HG03342 (cell line): ENCODE results near the gene DYRK4.

Experiments
- ATAC-seq: cut with Tn5 transposase; IDR thresholded peaks from one replicate; pipeline ENCODE4 v1.9.1; 2021; ENCODE audit warnings: mild to moderate bottlenecking, moderate library complexity; ENCODE audit not compliant: unreplicated experiment

DYRK4 gene

DNA sequence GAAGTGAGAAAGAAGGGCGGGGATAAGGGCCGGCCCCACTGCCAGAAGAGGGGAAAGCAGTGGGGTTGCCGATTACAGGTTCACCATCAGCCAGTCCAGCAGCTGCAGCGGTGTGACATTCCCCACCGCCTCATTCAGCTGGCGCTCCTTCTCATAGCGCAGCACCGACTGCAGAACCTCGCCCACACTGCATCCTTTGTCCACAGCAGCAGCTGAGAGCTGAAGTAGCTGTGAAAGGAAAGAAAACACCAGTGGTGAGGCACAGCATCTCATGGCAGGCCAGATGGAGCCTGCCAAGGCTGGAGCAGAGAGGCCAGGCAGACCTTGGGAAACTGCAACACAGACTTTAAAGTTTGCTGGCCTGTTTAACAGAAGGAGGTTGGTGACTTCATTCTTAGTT is 53.7 kb downstream of the DYRK4 start:
- no peak for ATAC-seq

DNA sequence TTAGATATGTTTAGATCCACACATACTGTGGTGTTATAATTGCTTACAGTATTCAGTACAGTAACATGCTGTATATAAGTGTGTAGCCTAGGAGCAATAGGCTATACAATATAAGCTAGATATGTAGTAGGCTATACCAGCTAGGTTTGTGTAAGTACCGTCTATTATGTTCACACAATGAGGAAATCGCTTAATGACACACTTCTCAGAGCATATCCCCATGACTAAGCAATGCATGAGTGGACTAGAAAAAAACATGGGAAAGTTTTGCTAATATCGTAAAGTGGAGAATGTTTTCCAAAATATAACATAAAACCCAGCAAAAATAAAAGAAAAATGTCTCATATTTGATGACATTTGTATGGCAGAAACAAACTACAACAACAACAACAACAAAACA is 59.5 kb downstream of the DYRK4 start:
- ATAC-seq = no peak

DNA sequence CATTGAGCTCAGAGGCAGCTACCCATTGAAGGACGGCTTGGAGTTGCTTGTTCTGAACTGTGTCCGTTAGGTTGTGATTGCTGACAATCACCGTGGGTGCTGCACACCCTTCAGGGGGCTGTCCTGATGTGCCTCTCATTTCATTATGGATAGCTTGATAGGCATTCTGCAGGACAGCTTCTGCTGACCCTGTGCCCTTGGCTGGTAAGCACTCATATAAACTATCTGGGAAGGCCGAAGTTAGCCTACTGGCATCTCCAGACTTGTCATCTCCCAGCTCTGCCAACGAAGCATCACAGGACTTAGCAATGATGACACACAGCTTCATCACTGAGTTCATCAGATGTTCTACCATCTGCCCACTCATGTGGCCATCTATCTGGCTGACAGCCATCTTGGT is 64.5 kb downstream of the DYRK4 start:
- ATAC-seq = no peak

DNA sequence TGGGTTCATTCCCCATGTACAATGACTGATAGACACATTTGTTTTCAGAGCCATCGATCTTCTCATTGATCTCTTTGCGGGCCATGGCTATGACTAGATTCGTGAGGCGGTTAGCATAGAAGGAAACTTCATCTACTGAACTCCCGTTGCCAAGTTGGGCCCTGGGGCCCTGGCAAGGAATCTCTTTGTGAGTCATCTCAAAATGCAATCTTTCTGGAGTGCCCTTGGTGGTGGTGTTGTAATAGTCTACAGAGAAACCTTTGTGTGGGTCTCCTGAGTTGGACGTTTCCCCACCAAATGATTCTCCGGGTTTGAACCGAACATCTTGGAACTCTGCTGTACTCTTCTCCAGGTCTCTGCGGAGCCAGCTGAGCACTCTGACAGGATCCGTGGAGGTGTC is 66.4 kb downstream of the DYRK4 start:
- ATAC-seq = no peak

DNA sequence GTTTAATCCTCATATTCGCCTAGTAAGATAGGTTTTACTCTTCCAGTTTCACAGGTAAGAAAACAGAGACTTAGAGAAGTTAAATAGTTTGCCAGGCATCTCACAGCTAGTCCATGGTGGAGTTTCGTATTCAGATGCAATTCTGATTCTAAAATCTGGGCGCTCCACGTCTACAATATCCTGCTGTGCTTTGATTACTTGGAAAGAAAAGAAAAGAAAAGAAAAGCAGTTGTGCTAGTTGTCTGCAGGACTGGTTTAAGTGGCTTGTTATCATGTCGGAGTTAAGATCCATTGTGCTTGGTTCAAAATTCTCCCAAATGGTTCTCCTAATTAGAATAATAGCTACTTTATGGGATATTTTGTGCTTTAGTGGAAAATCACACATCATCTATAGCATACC is 68.3 kb downstream of the DYRK4 start:
- ATAC-seq = no peak

DNA sequence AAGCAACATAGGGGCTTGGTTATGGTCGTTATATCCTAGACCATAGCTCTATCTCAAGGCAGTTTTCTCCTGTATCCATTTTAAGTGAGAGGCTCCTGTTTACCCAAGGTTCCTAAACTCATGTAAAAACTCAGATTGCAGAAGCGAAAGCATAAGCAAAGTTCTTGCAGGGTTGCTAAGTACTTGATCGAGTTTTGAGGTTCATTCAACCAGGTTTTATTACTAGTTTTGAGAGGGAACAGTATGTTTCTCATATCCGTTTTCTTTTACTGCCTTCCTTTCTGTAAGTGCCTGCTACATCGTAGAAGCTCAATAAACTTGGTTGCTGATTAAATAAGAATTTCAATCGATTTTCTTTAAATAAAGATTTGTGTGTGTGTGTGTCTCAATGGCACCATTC is 81.7 kb downstream of the DYRK4 start:
- no peak for ATAC-seq

DNA sequence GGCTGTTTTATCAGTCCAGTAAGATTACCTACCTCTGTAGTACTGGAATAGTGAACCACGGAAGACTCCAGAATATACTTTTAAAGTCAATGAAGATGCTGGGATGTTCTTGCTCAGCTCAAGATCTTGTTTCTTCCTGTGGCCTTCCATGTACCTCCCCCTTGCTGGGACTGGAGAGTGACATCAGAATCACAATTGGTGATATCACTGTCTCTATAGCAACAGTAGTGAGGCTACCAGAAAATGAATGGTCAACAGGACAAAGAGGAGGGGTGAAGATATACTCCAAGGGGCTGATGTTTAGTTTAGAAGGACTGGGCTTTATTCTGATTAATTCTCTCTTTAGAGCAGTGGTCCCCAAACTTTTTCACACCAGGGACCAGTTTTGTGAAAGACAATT is 83.0 kb downstream of the DYRK4 start:
- no peak for ATAC-seq

DNA sequence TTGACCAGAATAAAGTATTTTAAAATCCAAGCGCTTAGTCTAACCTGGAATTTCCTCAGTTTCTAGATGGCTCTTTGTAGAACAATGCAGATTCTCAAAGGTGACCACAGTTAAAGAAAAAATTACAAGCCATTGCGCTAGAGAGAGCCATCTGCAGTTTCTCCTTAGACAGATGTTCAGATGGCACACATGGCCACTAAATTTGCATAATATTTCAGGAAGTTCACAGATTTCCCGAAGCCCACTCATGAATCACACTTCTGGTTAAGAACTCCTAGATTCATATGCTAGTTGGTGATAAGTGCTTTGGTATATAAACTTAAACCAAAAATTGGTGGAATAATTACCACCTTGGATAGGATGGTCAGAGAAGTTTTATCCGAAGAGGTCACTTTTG is 86.1 kb downstream of the DYRK4 start:
- ATAC-seq = no peak

DNA sequence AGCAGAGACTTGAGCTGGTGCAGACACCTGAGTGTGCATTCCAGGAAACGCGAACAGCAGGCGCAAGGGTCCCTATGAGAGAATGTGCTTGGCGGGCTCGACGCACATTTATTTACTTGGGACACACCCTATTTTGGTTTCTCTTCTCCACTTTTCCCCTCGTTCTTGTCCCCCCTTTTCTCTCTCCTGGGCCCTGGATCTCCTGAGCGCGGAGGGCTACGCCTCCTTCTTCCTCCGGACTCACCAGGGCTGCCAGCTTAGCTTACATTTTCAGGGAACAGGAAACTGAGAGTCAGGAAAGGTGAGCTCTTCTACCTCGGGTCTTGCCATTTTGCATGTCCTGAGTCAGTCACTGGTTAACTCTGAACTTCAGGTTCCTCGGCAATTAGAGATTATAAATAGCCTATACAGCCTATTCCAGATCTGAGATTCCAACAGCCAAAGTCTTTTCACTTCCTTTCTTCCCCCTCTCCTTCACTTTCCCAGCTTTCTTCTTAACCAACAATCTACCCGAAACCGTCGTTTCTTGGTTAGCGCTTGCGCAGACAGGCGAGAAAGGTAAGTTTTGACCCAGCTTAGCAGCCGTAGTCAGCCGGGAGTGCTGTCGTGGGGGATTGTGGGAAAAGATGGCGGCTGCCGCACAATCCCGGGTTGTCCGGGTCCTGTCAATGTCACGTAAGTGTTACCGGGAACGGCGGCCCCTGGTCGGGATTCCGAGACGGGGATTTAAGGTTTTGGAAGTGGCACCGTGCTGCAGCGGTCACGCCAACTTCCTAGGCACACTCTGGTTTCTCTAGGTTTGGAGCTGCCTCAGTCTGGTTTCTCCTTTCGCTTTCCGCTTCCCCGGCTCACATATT is 86.7 kb downstream of the DYRK4 start, which contains the start of the genes AKAP3 and NDUFA9:
Gene AKAP3, minus strand, starts transcription at position 551 of the 857 bp plus-strand sequence. CDS start 10,855 bp downstream, outside the sequence.
Gene NDUFA9, plus strand, starts transcription at position 614 of the 857 bp plus-strand sequence. Its CDS starts 13 bp downstream, at position 627.
- peak; percentile 87 for ATAC-seq

DNA sequence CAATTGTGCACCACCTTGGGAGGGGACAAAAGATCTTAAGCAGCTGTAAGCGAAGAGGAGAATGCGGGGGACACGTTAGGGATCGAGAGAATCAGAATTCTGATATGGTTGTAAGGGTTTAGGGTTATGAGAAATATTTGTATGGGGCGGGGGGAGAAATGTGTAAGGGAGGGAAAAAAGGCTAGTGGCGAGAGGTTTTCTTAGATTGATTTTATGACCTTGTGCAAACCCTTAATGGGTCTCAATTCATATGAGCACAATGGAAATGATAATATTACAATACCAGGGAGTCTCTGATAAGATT is 87.3 kb downstream of the DYRK4 start:
- no peak for ATAC-seq

DNA sequence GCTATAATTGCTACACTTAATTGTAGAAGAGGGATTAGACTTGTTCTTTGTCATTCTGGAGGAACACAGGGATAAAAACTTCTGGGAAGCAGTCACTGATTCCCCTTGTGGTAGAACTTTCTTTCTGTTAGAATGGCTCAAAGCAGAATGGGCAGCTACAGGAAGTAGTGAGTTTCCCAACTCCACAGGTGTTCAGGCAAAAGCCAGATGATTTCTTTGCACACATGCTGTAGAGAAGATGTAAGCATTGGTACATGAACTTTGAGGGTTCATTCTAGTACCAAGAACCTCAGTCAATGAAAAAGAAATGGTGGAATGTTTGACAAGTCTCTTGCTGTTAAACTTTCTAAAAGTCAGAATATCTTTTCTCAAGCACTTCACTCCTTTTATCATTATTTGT is 91.2 kb downstream of the DYRK4 start:
- ATAC-seq = no peak

DNA sequence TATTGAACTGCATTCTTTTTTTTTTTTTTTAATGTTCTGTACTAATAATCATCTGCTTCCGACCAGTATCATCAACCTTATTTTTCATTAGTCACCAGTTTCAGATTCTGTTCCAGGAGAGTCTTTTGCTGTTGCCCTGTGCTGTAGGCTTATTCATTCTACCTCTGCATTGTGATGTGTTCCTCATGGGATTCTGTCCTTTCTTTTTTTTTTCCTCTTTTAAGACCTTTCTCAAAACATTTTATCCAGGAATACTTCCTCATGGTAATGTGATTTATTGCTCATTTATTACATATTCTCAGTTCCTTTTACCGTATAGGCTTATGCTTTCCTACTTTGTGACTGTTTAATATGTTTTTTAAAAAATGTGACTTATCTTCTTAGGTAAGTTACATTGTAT is 91.7 kb downstream of the DYRK4 start:
- no peak for ATAC-seq
